Lower leg skin (tissue), 3 donors: Measurements from ENCODE around the gene TIMM17B.

Experiments
- POLR2A ChIP-seq, 2 donors: fragments of 450-650 bp; IDR thresholded peaks; one replicate each; pipeline ENCODE4 v1.6.1; 2016 to 2017; ENCODE audit warnings: antibody characterized with exemption in 2 of 2, mild to moderate bottlenecking in 1 of 2, moderate library complexity in 1 of 2
- TF ChIP-seq, protein P1 (sequence below), 3 donors: fragments of 450-650 bp; IDR thresholded peaks; one replicate each; pipeline ENCODE4 v1.5.1; 2016; ENCODE audit warnings: antibody characterized with exemption in 3 of 3, mild to moderate bottlenecking in 3 of 3, moderate library complexity in 2 of 3

DNA sequence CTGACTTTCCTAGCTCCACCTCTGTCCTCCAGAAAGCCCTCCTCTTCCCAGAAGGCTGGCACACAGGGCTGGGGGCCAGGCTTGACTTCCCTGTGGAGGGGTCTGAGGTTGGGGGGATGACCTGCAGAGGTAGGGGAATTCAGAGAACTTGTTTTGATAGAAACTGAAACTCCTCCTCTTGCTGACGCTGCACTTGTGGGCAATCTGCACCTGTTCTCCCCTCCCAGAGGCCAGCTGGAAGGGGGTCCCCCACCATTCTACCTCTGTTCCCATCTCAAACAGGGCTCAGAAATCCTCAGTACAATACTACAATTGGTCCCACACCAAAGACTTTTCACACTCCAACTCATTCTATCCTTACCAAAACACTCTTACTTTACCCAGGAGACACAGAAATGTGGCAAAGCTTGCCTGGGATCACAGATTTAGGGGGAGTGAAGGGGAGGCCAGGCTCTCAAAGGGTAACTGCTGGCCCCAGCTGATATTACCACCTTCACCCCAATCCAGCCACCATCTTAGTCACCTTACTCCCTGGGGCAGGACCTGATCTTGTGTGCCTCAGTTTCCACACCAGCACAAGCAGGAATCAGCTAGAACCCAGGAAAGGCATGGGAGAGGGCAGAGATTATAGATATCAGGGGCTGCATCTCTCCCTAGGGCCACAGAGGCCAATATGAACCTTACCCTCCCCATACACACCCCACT lies 41.3 kb upstream of the TIMM17B start:
- TF ChIP-seq POLR2A (IDR thresholded peaks at IDR 0.05), result no peak
- TF ChIP-seq, protein P1, sequence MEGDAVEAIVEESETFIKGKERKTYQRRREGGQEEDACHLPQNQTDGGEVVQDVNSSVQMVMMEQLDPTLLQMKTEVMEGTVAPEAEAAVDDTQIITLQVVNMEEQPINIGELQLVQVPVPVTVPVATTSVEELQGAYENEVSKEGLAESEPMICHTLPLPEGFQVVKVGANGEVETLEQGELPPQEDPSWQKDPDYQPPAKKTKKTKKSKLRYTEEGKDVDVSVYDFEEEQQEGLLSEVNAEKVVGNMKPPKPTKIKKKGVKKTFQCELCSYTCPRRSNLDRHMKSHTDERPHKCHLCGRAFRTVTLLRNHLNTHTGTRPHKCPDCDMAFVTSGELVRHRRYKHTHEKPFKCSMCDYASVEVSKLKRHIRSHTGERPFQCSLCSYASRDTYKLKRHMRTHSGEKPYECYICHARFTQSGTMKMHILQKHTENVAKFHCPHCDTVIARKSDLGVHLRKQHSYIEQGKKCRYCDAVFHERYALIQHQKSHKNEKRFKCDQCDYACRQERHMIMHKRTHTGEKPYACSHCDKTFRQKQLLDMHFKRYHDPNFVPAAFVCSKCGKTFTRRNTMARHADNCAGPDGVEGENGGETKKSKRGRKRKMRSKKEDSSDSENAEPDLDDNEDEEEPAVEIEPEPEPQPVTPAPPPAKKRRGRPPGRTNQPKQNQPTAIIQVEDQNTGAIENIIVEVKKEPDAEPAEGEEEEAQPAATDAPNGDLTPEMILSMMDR (IDR thresholded peaks at IDR 0.05), result no peak
